Stomach (tissue), 9 donors: ENCODE results near the gene BEST2. TPM values are rescaled to one million over a fixed set of nuclear protein-coding genes. Genes with fewer than 3 reads are reported as not detected.

ENCODE experiments used
- DNase-seq, 2 donors: peaks; one replicate each; pipeline versions ENCODE4 v3.0.0 to v3.0.0-alpha.2; 2013 to 2019
- H3K27ac ChIP-seq, 5 donors: fragments of 200-600 bp in 4 of 5; sonication (generic) in 4 of 5; one replicate each; pipeline ENCODE4 v1.5.1; 2013 to 2019; ENCODE audit warnings: mild to moderate bottlenecking in 1 of 5, moderate library complexity in 1 of 5
- H3K27me3 ChIP-seq, 3 donors: fragments of 200-600 bp; sonication (generic); one replicate each; pipeline ENCODE4 v1.5.1; 2017 to 2019; ENCODE audit warnings: mixed run types in 1 of 3
- H3K36me3 ChIP-seq, 4 donors: fragments of 200-600 bp; sonication (generic); 1 replicate in 3 of 4; 2 replicates in 1 of 4; pipeline ENCODE4 v1.5.1; 2016 to 2019
- H3K4me1 ChIP-seq, 4 donors: fragments of 200-600 bp; sonication (generic); one replicate each; pipeline ENCODE4 v1.5.1; 2016 to 2019
- H3K4me3 ChIP-seq, 4 donors: fragments of 200-600 bp; sonication (generic) in 3 of 4; one replicate each; pipeline ENCODE4 v1.5.1; 2016 to 2019; ENCODE audit warnings: mild to moderate bottlenecking in 1 of 4
- H3K9me3 ChIP-seq, 4 donors: fragments of 200-600 bp; sonication (generic); one replicate each; pipeline ENCODE4 v1.5.1; 2016 to 2019
- EP300 ChIP-seq: sonication (generic); formaldehyde crosslinking; IDR thresholded peaks from one replicate; pipeline ENCODE4 v1.6.1; 2017; ENCODE audit warnings: antibody characterized with exemption
- POLR2A ChIP-seq, 4 donors: fragments of 450-650 bp; IDR thresholded peaks; one replicate each; pipeline ENCODE4 v1.6.1; 2016; ENCODE audit warnings: antibody characterized with exemption in 4 of 4, control low read depth in 2 of 4, mild to moderate bottlenecking in 1 of 4, moderate library complexity in 1 of 4
- POLR2AphosphoS5 ChIP-seq, 3 donors: sonication (generic); formaldehyde crosslinking; IDR thresholded peaks; one replicate each; pipeline ENCODE4 v1.6.1; 2016; ENCODE audit warnings: antibody characterized with exemption in 3 of 3
- WGBS, 5 donors: extraction: QIAGEN DNeasy Blood & Tissue Kit in 3 of 5; methylation state at CpG; one replicate each; pipeline versions ENCODE4 v1.1.5 to v1.1.7; 2013 to 2018; 5-methylcytosine and 5-hydroxymethylcytosine counted together
- intact Hi-C: fragments of 100-400 bp; cut with DNase I; formaldehyde crosslinking; loops from one replicate; pipeline ENCODE4 v1.15.1; 2023; ENCODE audit warnings: low total_unique reads
- polyA plus RNA-seq, 3 donors: library from polyadenylated mRNA; stranded (reverse); fragments of 200-250 nt; gene quantifications; one replicate each; pipeline ENCODE4 v1.2.3, GENCODE V29; 2013
- total RNA-seq, 5 donors: library from RNA; depleted of rRNA; stranded (reverse); fragments of >200 nt; gene quantifications; one replicate each; pipeline versions ENCODE4 v1.1.0 to v1.2.3, GENCODE V29; 2014 to 2016
- TF ChIP-seq, protein P1 (sequence below), 7 experiments: fragments of 450-650 bp in 4 of 7; fragments of 200-600 bp in 3 of 7; sonication (generic) in 3 of 7; IDR thresholded peaks; one replicate each; pipeline ENCODE4 v1.5.1; 2016 to 2019; ENCODE audit warnings: antibody characterized with exemption in 7 of 7, control low read depth in 2 of 7, mild to moderate bottlenecking in 1 of 7
- donor health status: healthy with polysubstance abuse.
- donor health status: Bipolar disorder and iron deficiency.
- donor health status: healthy.

The BEST2 gene
- total and polyA plus RNA-seq, 8 donors = 0.08 to 165 TPM; not detected in 6

DNA sequence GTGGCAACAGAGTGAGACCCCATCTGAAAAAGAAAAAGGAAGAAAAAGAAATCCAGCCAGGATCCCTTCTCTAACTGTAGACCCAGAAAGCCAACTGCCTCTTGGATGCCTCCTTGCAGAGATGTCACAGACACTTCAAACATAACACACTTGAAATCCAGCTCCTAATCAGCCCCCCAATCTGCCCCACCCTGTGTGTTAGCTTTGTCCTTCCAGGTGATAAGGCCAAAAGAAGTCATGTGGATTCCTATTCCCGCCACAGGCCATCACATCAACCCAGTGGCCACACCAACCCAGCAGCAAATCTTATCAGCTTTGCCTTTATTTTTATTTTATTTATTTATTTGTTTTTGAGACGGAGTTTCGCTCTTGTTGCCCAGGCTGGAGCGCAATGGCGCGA is 8.1 kb downstream of the BEST2 start:
- H3K4me3 ChIP-seq = no peak overlapping the region
- H3K4me1 ChIP-seq = peaks cover 9 to 13% (median 12%) of the 10 kb centered on the region in 4 donors
- TF ChIP-seq POLR2A (IDR thresholded peaks at IDR 0.05) (no peak), POLR2AphosphoS5 (IDR thresholded peaks at IDR 0.05) (no peak), EP300 (no peak)
- TF ChIP-seq, protein P1, sequence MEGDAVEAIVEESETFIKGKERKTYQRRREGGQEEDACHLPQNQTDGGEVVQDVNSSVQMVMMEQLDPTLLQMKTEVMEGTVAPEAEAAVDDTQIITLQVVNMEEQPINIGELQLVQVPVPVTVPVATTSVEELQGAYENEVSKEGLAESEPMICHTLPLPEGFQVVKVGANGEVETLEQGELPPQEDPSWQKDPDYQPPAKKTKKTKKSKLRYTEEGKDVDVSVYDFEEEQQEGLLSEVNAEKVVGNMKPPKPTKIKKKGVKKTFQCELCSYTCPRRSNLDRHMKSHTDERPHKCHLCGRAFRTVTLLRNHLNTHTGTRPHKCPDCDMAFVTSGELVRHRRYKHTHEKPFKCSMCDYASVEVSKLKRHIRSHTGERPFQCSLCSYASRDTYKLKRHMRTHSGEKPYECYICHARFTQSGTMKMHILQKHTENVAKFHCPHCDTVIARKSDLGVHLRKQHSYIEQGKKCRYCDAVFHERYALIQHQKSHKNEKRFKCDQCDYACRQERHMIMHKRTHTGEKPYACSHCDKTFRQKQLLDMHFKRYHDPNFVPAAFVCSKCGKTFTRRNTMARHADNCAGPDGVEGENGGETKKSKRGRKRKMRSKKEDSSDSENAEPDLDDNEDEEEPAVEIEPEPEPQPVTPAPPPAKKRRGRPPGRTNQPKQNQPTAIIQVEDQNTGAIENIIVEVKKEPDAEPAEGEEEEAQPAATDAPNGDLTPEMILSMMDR (IDR thresholded peaks at IDR 0.05) = no peak
- intact Hi-C loops = loop anchor here (5.0 kb wide), 1 partner anchor 88 kb away; no protein-coding TSS in a partner anchor
- no peaks in the 10 kb centered on the region for H3K9me3 ChIP-seq
- no peak for DNase-seq
- peaks cover 0 to 5% (median 0%) of the 10 kb centered on the region in 3 donors for H3K27me3 ChIP-seq
- WGBS, 5 donors = 78 to 85% (median 80%) methylated on average over 6 of the region's 6 CpGs
- peaks cover 14 to 25% (median 24%) of the 10 kb centered on the region in 4 donors for H3K36me3 ChIP-seq
- H3K27ac ChIP-seq = no peak overlapping the region

DNA sequence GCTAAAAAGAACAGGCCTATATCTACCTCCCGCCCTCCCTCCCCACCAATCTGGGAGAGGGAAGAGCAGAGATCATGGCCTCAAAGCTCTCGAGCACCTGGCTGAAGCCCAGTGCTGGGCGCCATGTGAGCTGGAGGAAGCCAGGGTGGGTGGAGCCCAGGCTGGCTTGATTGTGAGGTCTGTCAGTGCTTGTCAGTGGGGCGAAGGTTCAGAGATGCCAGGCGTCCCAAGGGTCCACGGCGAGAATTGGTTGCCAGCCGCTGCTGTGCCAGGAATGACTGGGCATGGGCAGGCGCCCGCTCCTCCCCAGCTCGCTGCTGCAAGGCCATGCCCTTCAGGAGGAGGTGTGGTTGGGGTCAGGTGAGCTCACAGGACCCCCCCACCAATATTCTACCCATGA is 11.5 kb downstream of the BEST2 start:
- 91 to 95% (median 92%) methylated on average over 11 of the region's 11 CpGs for WGBS, 5 donors
- TF ChIP-seq POLR2A (IDR thresholded peaks at IDR 0.05) = no peak
- TF ChIP-seq, protein P1 (IDR thresholded peaks at IDR 0.05) = no peak
- no peak for TF ChIP-seq EP300
- TF ChIP-seq POLR2AphosphoS5 (IDR thresholded peaks at IDR 0.05) = no peak
- no peaks in the 10 kb centered on the region for H3K9me3 ChIP-seq
- peaks cover under 1 to 13% (median 12%) of the 10 kb centered on the region in 4 donors for H3K4me1 ChIP-seq
- H3K36me3 ChIP-seq = peaks cover 14 to 52% (median 37%) of the 10 kb centered on the region in 4 donors
- intact Hi-C loops = loop anchor here (5.0 kb wide), 1 partner anchor 84 kb away; no protein-coding TSS in a partner anchor
- H3K4me3 ChIP-seq = no peak overlapping the region
- no peak overlapping the region for H3K27ac ChIP-seq
- no peak for DNase-seq
- no peaks in the 10 kb centered on the region for H3K27me3 ChIP-seq

GRCh38 chr19:12764698-12765097 is 13.1 kb downstream of the BEST2 start:
- no peak for DNase-seq
- peaks cover 14 to 59% (median 43%) of the 10 kb centered on the region in 4 donors for H3K36me3 ChIP-seq
- intact Hi-C loops = loop anchor here (5.0 kb wide), 2 partner anchors 38 to 83 kb away; partner anchors contain the start of genes PRDX2 and THSD8
- H3K4me3 ChIP-seq = no peak overlapping the region
- no peak overlapping the region for H3K27ac ChIP-seq
- H3K27me3 ChIP-seq = no peaks in the 10 kb centered on the region
- TF ChIP-seq POLR2AphosphoS5 (IDR thresholded peaks at IDR 0.05) (no peak), POLR2A (IDR thresholded peaks at IDR 0.05) (no peak), EP300 (no peak)
- TF ChIP-seq, protein P1 (IDR thresholded peaks at IDR 0.05) = no peak
- H3K4me1 ChIP-seq = peaks cover 0 to 13% (median 12%) of the 10 kb centered on the region in 4 donors
- no peaks in the 10 kb centered on the region for H3K9me3 ChIP-seq
- WGBS, 5 donors = 95 to 98% (median 97%) methylated on average over 9 to 16 of the region's 16 CpGs

GRCh38 chr19:12766051-12766521 is 14.5 kb downstream of the BEST2 start:
- Histone ChIP-seq H3K36me3 (peaks cover 14 to 73% (median 56%) of the 10 kb centered on the region in 4 donors), H3K4me3 (peak overlapping the region; percentile 30 to 53 (median 42)), H3K27me3 (no peaks in the 10 kb centered on the region), H3K4me1 (peaks cover 0 to 18% (median 15%) of the 10 kb centered on the region in 4 donors), H3K9me3 (no peaks in the 10 kb centered on the region), H3K27ac (peak overlapping the region in 4 of 5 donors; percentile 44 to 78 (median 66))
- intact Hi-C loops = loop anchor here (5.0 kb wide), 1 partner anchor 36 kb away; the partner anchor contains the start of genes PRDX2 and THSD8
- DNase-seq = peak; percentile 93 to 95
- TF ChIP-seq, protein P1 (IDR thresholded peaks at IDR 0.05) = peak in 6 of 7 experiments; percentile 32 to 94 (median 80)
- TF ChIP-seq POLR2AphosphoS5 (IDR thresholded peaks at IDR 0.05) (peak in 2 of 3 donors; percentile 16 to 58), POLR2A (IDR thresholded peaks at IDR 0.05) (no peak), EP300 (no peak)
- 6 to 81% (median 40%) methylated on average over 10 to 30 of the region's 30 CpGs for WGBS, 5 donors
